Keratinocyte (primary cell): ENCODE results near the gene CDCA4. TPM values are rescaled to one million over a fixed set of nuclear protein-coding genes. Genes with fewer than 3 reads are reported as not detected.

ENCODE experiments used
- DNase-seq: peaks from one replicate; pipeline ENCODE4 v3.0.0-alpha.2; 2011; ENCODE audit warnings: low read depth, missing footprints, low spot score
- FAIRE-seq: peaks from 2 replicates; lab custom pipeline; 2011; peaks lifted over from hg19 to GRCh38; lab: Jason Lieb, UNC
- H2AFZ ChIP-seq: 2 replicates; pipeline ENCODE4 v1.6.0; 2012; ENCODE audit warnings: low read length, control low read depth, inconsistent platforms; ENCODE audit not compliant: control insufficient read depth
- H3K27ac ChIP-seq: 2 replicates; pipeline ENCODE4 v1.5.1; 2011; ENCODE audit warnings: low read length; ENCODE audit not compliant: control insufficient read depth, insufficient read depth
- H3K27me3 ChIP-seq: 3 replicates; pipeline ENCODE4 v1.6.0; 2011; ENCODE audit warnings: low read length; ENCODE audit not compliant: control insufficient read depth, insufficient read depth; ENCODE audit errors: extremely low read depth
- H3K36me3 ChIP-seq, 2 experiments: 2 replicates in 1 of 2; 3 replicates in 1 of 2; pipeline ENCODE4 v1.5.1; 2011; ENCODE audit warnings: low read length in 2 of 2, mild to moderate bottlenecking in 1 of 2; ENCODE audit not compliant: control insufficient read depth in 2 of 2, insufficient read depth in 2 of 2; ENCODE audit errors: extremely low read depth in 1 of 2
- H3K4me1 ChIP-seq: 3 replicates; pipeline ENCODE4 v1.5.1; 2011; ENCODE audit warnings: low read length; ENCODE audit not compliant: control insufficient read depth, insufficient read depth; ENCODE audit errors: extremely low read depth
- H3K4me2 ChIP-seq: 3 replicates; pipeline ENCODE4 v1.6.0; 2011; ENCODE audit warnings: low read depth, low read length; ENCODE audit not compliant: control insufficient read depth, insufficient read depth; ENCODE audit errors: extremely low read depth
- H3K4me3 ChIP-seq, 3 experiments: fragments of 200-600 bp in 1 of 3; sonication (generic) in 1 of 3; 2 replicates in 2 of 3; 3 replicates in 1 of 3; pipeline ENCODE4 v1.5.1; 2011 to 2016; ENCODE audit warnings: low read length in 3 of 3, mild to moderate bottlenecking in 3 of 3, control low read depth in 2 of 3, inconsistent platforms in 1 of 3, low read depth in 1 of 3, mixed read lengths in 1 of 3, mixed run types in 1 of 3, moderate library complexity in 1 of 3; ENCODE audit not compliant: control insufficient read depth in 2 of 3, insufficient read depth in 2 of 3; ENCODE audit errors: extremely low read depth in 1 of 3
- H3K79me2 ChIP-seq: 2 replicates; pipeline ENCODE4 v1.6.0; 2012; ENCODE audit warnings: low read length; ENCODE audit not compliant: control insufficient read depth, insufficient read depth
- H3K9ac ChIP-seq: 3 replicates; pipeline ENCODE4 v1.6.0; 2011; ENCODE audit warnings: low read length; ENCODE audit not compliant: control insufficient read depth, insufficient read depth; ENCODE audit errors: extremely low read depth
- H3K9me1 ChIP-seq: 3 replicates; pipeline ENCODE4 v1.6.0; 2011; ENCODE audit warnings: low read length; ENCODE audit not compliant: control insufficient read depth, insufficient read depth; ENCODE audit errors: extremely low read depth
- H3K9me3 ChIP-seq: 2 replicates; pipeline ENCODE4 v1.5.1; 2012; ENCODE audit warnings: low read depth, low read length; ENCODE audit not compliant: control insufficient read depth
- H4K20me1 ChIP-seq: 3 replicates; pipeline ENCODE4 v1.6.0; 2011; ENCODE audit warnings: low read length; ENCODE audit not compliant: control insufficient read depth, insufficient read depth; ENCODE audit errors: extremely low read depth
- CTCF ChIP-seq, 3 experiments: IDR thresholded peaks in 1 of 3; conservative IDR thresholded peaks in 1 of 3; optimal IDR thresholded peaks in 1 of 3; 2 replicates in 2 of 3; 3 replicates in 1 of 3; pipeline versions ENCODE3 to v1.5.1; 2011; ENCODE audit warnings: low read length in 3 of 3, mild to moderate bottlenecking in 3 of 3, moderate library complexity in 2 of 3, control low read depth in 1 of 3, inconsistent platforms in 1 of 3; ENCODE audit not compliant: insufficient read depth in 2 of 3; ENCODE audit errors: extremely low read depth in 1 of 3
- EZH2 ChIP-seq: IDR thresholded peaks from one replicate; pipeline ENCODE4 v1.6.1; 2012; ENCODE audit warnings: inconsistent platforms, mild to moderate bottlenecking, low read length, moderate library complexity
- dilution Hi-C: fragments of 300-500 bp; cut with MboI; formaldehyde crosslinking; loops from one replicate; pipeline ENCODE4 v1.7.0; 2020; ENCODE audit warnings: low sequenced_read_pairs; ENCODE audit not compliant: extremely low pct_ligation_motif_present
- polyA plus RNA-seq, 5 experiments: library from polyadenylated mRNA; depleted of rRNA in 3 of 5; stranded (reverse) in 3 of 5; stranded (forward) in 1 of 5; unstranded in 1 of 5; fragments of >200 nt; gene quantifications; 1 replicate in 1 of 5; 2 replicates in 3 of 5; 3 replicates in 1 of 5; pipeline versions ENCODE4 v1.2.1 to v1.2.3, GENCODE V29; 2011 to 2012; ENCODE audit warnings: missing spikeins in 2 of 5, low read depth in 1 of 5, low replicate concordance in 1 of 5

Gene CDCA4
- polyA plus RNA-seq, 1 donor (not counting 4 experiments of a cell fraction or from before 2014, with no cell fraction given), result 35.7 TPM

DNA sequence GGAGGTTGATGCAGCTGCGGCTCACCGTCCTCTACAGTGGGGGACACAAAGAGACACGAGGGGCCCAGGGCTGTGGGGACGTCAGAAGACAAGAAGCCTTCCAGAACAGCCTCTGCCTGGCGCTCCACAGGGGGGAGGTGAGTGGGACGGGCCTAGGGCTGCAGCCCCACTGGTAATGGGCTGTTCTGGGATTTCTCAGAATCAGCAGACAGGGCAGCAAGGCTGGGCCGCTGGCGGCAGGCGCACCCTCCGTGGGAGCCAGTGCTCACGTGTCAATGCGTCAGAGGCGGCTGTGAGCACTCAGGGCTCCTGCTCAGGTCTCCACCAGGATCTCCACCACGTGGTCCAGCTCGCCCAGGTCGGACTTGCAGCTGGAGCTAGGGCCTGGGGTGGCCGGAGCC, 10.0 kb downstream of the CDCA4 start:
- dilution Hi-C loops, result no loop called here
- peaks cover 24 to 30% of the 10 kb centered on the region in 2 experiments for H3K36me3 ChIP-seq
- TF ChIP-seq CTCF (optimal IDR thresholded peaks at IDR 0.05 in 1 of 3, IDR thresholded peaks at IDR 0.05 in 1 of 3, conservative IDR thresholded peaks at IDR 0.05 in 1 of 3; ENCODE audit: extremely low read depth in 1 of 3, insufficient read depth in 2 of 3, low read length in 3 of 3) (no peak), EZH2 (no peak)

GRCh38 chr14:105010106-105010505, 10.8 kb downstream of the CDCA4 start:
- Histone ChIP-seq H3K27me3 (no peaks in the 10 kb centered on the region), H3K4me3 (no peak overlapping the region), H3K4me1 (peaks cover 23% of the 10 kb centered on the region), H2AFZ (no peak overlapping the region), H3K9ac (no peak overlapping the region), H3K27ac (no peak overlapping the region), H3K9me1 (no peaks in the 10 kb centered on the region), H3K4me2 (no peak overlapping the region), H3K9me3 (no peaks in the 10 kb centered on the region), H3K79me2 (peaks cover 93% of the 10 kb centered on the region), H4K20me1 (peaks cover 42% of the 10 kb centered on the region), H3K36me3 (peaks cover 26 to 30% of the 10 kb centered on the region in 2 experiments)
- dilution Hi-C loops, result no loop called here
- FAIRE-seq, result no peak
- DNase-seq, result no peak
- TF ChIP-seq EZH2 (no peak), CTCF (optimal IDR thresholded peaks at IDR 0.05 in 1 of 3, IDR thresholded peaks at IDR 0.05 in 1 of 3, conservative IDR thresholded peaks at IDR 0.05 in 1 of 3; ENCODE audit: extremely low read depth in 1 of 3, insufficient read depth in 2 of 3, low read length in 3 of 3) (no peak)

More for the DNA sequence above, 10.0 kb downstream of the CDCA4 start:
- Histone ChIP-seq H3K79me2 (peaks cover 96% of the 10 kb centered on the region), H4K20me1 (peaks cover 48% of the 10 kb centered on the region), H3K27ac (no peak overlapping the region), H3K27me3 (no peaks in the 10 kb centered on the region), H3K4me1 (peaks cover 29% of the 10 kb centered on the region), H2AFZ (no peak overlapping the region), H3K9me3 (no peaks in the 10 kb centered on the region), H3K9me1 (no peaks in the 10 kb centered on the region), H3K4me2 (no peak overlapping the region), H3K9ac (no peak overlapping the region), H3K4me3 (no peak overlapping the region)
- DNase-seq (no peak), FAIRE-seq (no peak)
